OCI-LY3 (cell line): ENCODE results near the gene TNS4.

ENCODE experiments used
- H2AFZ ChIP-seq: fragments of 200-600, 300-600 bp; shearing (Covaris generic); 2 replicates; pipeline ENCODE4 v1.6.0; 2014; ENCODE audit warnings: antibody characterized with exemption, low read depth, low read length
- H3K27ac ChIP-seq: fragments of 200-600, 300-600 bp; sonication (generic); 2 replicates; pipeline ENCODE4 v1.5.1; 2014; ENCODE audit warnings: mild to moderate bottlenecking, low read length, moderate library complexity, mixed read lengths
- H3K27me3 ChIP-seq: fragments of 200-600, 300-600 bp; sonication (generic); 2 replicates; pipeline ENCODE4 v1.6.1; 2014; ENCODE audit warnings: low read depth, low read length, mixed read lengths
- H3K36me3 ChIP-seq: fragments of 200-600, 300-600 bp; sonication (generic); replicated peaks from 2 replicates; pipeline ENCODE3; 2014; ENCODE audit warnings: low read depth, low read length, mixed read lengths
- H3K4me1 ChIP-seq: fragments of 300-600, 200-600 bp; sonication (generic); 2 replicates; pipeline ENCODE4 v1.6.1; 2014; ENCODE audit warnings: low read length, mixed read lengths
- H3K4me2 ChIP-seq: fragments of 200-600, 300-600 bp; sonication (generic); 2 replicates; pipeline ENCODE4 v1.6.1; 2014; ENCODE audit warnings: low read length, mixed read lengths
- H3K4me3 ChIP-seq: fragments of 300-600, 200-600 bp; sonication (generic); 2 replicates; pipeline ENCODE4 v1.5.1; 2014; ENCODE audit warnings: antibody characterized with exemption, mild to moderate bottlenecking, low read length, moderate library complexity
- H3K79me2 ChIP-seq: fragments of 300-600, 200-600 bp; shearing (Covaris generic); 2 replicates; pipeline ENCODE4 v1.6.1; 2014; ENCODE audit warnings: mild to moderate bottlenecking, low read length, mixed read lengths
- H3K9ac ChIP-seq: fragments of 300-600, 200-600 bp; shearing (Covaris generic); 2 replicates; pipeline ENCODE4 v1.6.0; 2014; ENCODE audit warnings: mild to moderate bottlenecking, low read length, moderate library complexity
- H3K9me3 ChIP-seq: fragments of 200-600, 300-600 bp; shearing (Covaris generic); 2 replicates; pipeline ENCODE4 v1.6.1; 2014; ENCODE audit warnings: low read length, mixed read lengths; ENCODE audit not compliant: insufficient read depth
- H4K20me1 ChIP-seq: fragments of 200-600, 300-600 bp; sonication (generic); 2 replicates; pipeline ENCODE4 v1.6.1; 2016; ENCODE audit warnings: low read length, mixed read lengths; ENCODE audit not compliant: insufficient read depth
- CTCF ChIP-seq: fragments of 200-600, 300-600 bp; sonication (generic); IDR thresholded peaks from 2 replicates; pipeline ENCODE4 v1.5.1; 2014; ENCODE audit warnings: antibody characterized with exemption, low read length, low read depth
- EZH2phosphoT487 ChIP-seq: fragments of 200-600 bp; shearing (Covaris generic); IDR thresholded peaks from 2 replicates; pipeline ENCODE4 v1.6.1; 2018; ENCODE audit warnings: antibody characterized with exemption, mixed run types, low read depth

Gene TNS4

DNA sequence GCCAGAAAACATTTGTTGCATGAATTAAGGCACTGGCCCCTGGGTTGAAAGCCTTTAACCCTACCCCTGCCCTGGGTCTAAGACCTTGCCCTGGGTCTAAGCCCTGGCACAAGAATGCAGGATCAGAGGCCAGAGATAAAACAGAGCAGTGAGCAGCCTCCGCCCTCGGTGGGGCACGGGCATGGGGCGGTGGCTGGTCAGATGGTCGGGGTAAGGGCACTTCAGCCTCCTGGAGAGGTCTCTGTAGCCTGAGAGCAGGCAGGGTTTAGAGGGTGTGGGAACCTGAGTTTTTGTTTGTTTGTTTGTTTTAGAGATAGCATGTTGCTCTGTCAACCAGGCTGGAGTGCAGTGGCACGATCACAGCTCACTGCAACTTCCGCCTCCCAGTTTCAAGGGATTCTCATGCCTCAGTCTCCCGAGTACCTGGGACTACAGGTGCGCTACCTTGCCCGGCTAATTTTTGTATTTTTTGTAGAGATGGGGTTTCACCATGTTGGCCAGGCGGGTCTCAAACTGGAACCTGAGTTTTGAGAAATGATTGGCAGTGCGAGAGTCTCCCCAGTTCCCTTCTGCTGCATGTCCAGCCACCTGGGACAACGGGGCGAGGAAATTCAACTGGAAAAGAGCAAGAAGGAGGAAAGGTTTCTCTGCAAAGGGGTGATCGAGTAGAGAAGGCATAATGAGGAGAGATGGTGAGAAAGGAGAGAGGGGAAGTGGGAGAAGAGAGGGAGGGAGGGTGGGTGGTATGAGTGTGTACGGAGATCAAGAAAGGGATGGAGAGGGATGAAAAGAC, 27.7 kb downstream of the TNS4 start:
- H3K9ac ChIP-seq, result no peak overlapping the region
- H3K4me2 ChIP-seq, result no peak overlapping the region
- TF ChIP-seq EZH2phosphoT487 (no peak), CTCF (no peak)
- H2AFZ ChIP-seq, result no peak overlapping the region
- H3K4me1 ChIP-seq, result peaks cover 3% of the 10 kb centered on the region; the same call in 1 of the 2 replicates
- no peaks in the 10 kb centered on the region for H3K79me2 ChIP-seq
- no peaks in the 10 kb centered on the region for H3K36me3 ChIP-seq
- peaks cover 8% of the 10 kb centered on the region; the same call in 1 of the 2 replicates for H3K27me3 ChIP-seq
- no peaks in the 10 kb centered on the region for H3K9me3 ChIP-seq
- no peak overlapping the region for H3K27ac ChIP-seq
- H4K20me1 ChIP-seq, result no peaks in the 10 kb centered on the region
- no peak overlapping the region for H3K4me3 ChIP-seq

- Histone ChIP-seq H3K9ac (no peak overlapping the region), H3K79me2 (no peaks in the 10 kb centered on the region), H3K36me3 (no peaks in the 10 kb centered on the region), H4K20me1 (no peaks in the 10 kb centered on the region), H3K9me3 (no peaks in the 10 kb centered on the region), H3K27ac (no peak overlapping the region), H2AFZ (no peak overlapping the region), H3K4me2 (no peak overlapping the region), H3K4me3 (no peak overlapping the region), H3K27me3 (peaks cover 8% of the 10 kb centered on the region; the same call in 1 of the 2 replicates), H3K4me1 (peaks cover 3% of the 10 kb centered on the region; the same call in 1 of the 2 replicates)
- TF ChIP-seq EZH2phosphoT487, result no peak
- no peak for TF ChIP-seq CTCF
Measured at GRCh38 chr17:40472733-40473452, 28.5 kb downstream of the TNS4 start.

DNA sequence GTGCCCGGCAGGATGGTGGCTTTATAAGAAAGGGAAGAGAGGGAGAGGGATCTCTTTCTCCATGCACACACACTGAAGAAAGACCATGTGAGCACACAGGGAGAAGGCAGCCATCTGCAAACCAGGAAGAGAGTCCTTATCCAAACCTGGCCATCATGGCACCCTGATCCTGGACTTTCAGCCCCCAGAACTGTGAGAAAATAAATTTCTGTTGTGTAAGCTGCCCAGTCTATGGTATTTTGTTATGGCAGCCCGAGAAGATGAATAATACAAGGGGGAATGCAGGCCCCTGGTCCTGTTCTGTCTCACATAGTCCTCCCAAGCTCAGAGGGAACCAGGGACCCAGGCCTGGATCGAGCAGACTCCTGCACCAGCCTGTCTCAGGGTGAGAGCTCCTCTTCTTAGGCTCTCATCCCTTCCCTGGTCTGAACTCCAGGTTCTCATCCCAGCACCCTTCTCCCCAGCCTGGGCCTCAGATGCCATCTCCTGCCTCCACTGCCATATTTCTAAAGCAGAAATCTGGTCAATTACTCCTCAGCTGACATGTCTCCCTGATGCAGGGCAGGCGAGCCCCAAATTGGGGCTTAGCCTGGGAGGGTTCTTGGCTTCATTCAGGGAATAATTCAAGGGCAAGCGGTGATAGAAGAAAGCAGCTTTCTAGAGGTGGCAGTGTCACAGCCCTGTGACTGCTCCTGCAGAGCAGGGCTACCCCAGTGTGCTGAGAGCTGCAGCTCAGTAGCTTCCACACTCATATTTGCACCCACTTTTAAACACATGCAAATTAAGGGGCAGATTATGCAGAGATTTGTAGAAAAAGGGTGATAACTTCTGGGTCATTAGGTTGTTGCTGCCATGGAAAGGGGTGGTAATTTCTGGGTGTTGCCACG, 29.3 kb downstream of the TNS4 start:
- H3K4me3 ChIP-seq, result no peak overlapping the region
- no peak overlapping the region for H3K4me2 ChIP-seq
- peaks cover 3% of the 10 kb centered on the region; the same call in 1 of the 2 replicates for H3K4me1 ChIP-seq
- no peaks in the 10 kb centered on the region for H3K79me2 ChIP-seq
- no peak overlapping the region for H2AFZ ChIP-seq
- H3K27ac ChIP-seq, result no peak overlapping the region
- H3K27me3 ChIP-seq, result peaks cover 8% of the 10 kb centered on the region; the same call in 1 of the 2 replicates
- no peaks in the 10 kb centered on the region for H3K36me3 ChIP-seq
- no peaks in the 10 kb centered on the region for H3K9me3 ChIP-seq
- no peaks in the 10 kb centered on the region for H4K20me1 ChIP-seq
- no peak for TF ChIP-seq CTCF
- TF ChIP-seq EZH2phosphoT487, result no peak
- H3K9ac ChIP-seq, result no peak overlapping the region
